ENCODE measurements around the gene HOXA5.

The HOXA5 gene

DNA sequence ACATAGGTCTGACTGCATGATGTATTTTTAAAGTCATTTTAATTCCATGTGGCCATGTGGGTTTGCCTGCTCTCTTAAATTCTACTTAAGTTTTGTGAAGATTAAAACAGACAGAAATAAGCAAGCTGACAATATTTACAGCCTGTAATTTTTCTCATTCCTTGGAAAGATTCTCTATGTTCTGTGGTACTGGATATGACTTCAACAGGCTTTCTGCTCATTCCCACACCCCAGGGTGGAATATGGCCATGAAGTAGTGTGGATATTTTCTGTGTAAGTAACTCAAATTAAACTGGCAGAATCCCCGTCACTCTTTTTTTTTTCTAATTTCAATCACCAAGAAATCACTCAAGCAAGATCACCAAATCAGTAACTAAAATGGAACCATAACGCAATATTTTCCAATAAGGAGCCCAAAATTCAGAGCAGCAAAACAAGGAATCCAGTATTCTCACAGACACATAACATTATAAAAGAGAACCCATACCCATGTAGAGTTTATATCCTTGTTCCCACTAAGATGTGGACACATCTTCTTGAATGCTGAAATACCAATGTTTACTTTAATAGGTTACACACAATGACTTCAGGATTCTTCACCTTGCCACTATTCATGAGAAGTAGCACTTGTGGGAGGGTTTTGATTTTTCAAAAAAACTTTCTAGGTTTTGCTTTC, 5.7 kb downstream of the HOXA5 start:
- TF ChIP-seq ZNF8 (CRISPR knock-in tag; IDR thresholded peaks at IDR 0.05) (no peak), ISL1 (CRISPR knock-in tag; IDR thresholded peaks at IDR 0.05) (no peak), GLIS3 (CRISPR knock-in tag; IDR thresholded peaks at IDR 0.05) (no peak), ZNF70 (CRISPR knock-in tag; IDR thresholded peaks at IDR 0.05) (no peak), BACH2 (CRISPR knock-in tag; IDR thresholded peaks at IDR 0.05; ENCODE audit: borderline replicate concordance) (no peak), ESRRG (CRISPR knock-in tag; IDR thresholded peaks at IDR 0.05) (no peak), ZFP3 (CRISPR knock-in tag; IDR thresholded peaks at IDR 0.05) (no peak)
- TF ChIP-seq, protein P1, sequence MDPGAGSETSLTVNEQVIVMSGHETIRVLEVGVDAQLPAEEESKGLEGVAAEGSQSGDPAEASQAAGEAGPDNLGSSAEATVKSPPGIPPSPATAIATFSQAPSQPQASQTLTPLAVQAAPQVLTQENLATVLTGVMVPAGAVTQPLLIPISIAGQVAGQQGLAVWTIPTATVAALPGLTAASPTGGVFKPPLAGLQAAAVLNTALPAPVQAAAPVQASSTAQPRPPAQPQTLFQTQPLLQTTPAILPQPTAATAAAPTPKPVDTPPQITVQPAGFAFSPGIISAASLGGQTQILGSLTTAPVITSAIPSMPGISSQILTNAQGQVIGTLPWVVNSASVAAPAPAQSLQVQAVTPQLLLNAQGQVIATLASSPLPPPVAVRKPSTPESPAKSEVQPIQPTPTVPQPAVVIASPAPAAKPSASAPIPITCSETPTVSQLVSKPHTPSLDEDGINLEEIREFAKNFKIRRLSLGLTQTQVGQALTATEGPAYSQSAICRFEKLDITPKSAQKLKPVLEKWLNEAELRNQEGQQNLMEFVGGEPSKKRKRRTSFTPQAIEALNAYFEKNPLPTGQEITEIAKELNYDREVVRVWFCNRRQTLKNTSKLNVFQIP (CRISPR knock-in tag; IDR thresholded peaks at IDR 0.05; ENCODE audit: borderline replicate concordance, low read depth) = no peak
- ATAC-seq = no peak

- ATAC-seq = no peak
These were observed 9.1 kb downstream of the HOXA5 start for GRCh38 chr7:27134392-27134791.

DNA sequence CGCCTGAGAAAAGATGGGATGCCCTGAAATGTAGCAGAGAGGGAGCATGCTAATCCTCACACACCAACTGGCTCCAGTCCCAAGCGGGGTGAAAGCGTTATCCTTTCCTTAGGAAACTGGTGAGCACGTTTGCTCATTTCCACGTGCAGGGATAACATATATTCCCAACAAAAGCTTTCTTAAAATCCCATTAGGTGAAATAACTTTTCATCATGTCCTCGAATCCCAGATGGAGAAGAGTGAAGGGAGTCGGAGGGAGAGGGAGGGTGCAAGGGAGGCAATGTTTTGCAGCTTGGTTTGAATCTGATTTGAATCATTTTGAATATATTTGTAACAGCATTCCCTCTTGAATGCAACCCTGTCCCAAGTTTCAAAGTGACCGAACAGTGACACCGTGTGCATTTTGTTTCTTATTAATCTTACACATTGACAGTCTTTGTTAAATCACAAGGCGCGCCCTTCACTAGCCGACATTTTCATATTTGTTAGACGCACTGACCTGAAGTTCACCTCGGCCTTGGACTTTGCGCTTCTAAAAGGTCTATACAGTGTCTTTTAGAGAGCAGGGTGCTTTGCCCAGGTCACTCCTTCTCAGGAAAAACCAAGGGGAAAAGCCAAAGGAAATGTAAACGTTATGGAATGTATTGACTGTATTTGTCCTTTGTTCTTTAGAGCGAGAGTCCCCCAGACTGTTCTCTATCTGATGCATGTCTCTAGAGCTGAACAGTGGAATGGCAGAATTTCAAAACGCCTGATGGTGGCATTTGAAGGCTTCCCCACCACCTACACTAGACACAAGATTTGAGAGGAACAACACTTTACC, 9.9 kb downstream of the HOXA5 start:
- no peak for ATAC-seq
- no peak for TF ChIP-seq ZNF70 (CRISPR knock-in tag; IDR thresholded peaks at IDR 0.05)
- no peak for TF ChIP-seq PPARA (CRISPR knock-in tag; IDR thresholded peaks at IDR 0.05; ENCODE audit: borderline replicate concordance)
- no peak for TF ChIP-seq CREB5 (CRISPR knock-in tag; IDR thresholded peaks at IDR 0.05; ENCODE audit: low read depth)
- no peak for TF ChIP-seq ZNF8 (CRISPR knock-in tag; IDR thresholded peaks at IDR 0.05)
- TF ChIP-seq, protein P2, sequence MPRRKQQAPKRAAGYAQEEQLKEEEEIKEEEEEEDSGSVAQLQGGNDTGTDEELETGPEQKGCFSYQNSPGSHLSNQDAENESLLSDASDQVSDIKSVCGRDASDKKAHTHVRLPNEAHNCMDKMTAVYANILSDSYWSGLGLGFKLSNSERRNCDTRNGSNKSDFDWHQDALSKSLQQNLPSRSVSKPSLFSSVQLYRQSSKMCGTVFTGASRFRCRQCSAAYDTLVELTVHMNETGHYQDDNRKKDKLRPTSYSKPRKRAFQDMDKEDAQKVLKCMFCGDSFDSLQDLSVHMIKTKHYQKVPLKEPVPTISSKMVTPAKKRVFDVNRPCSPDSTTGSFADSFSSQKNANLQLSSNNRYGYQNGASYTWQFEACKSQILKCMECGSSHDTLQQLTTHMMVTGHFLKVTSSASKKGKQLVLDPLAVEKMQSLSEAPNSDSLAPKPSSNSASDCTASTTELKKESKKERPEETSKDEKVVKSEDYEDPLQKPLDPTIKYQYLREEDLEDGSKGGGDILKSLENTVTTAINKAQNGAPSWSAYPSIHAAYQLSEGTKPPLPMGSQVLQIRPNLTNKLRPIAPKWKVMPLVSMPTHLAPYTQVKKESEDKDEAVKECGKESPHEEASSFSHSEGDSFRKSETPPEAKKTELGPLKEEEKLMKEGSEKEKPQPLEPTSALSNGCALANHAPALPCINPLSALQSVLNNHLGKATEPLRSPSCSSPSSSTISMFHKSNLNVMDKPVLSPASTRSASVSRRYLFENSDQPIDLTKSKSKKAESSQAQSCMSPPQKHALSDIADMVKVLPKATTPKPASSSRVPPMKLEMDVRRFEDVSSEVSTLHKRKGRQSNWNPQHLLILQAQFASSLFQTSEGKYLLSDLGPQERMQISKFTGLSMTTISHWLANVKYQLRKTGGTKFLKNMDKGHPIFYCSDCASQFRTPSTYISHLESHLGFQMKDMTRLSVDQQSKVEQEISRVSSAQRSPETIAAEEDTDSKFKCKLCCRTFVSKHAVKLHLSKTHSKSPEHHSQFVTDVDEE (CRISPR knock-in tag; IDR thresholded peaks at IDR 0.05) = no peak
- TF ChIP-seq GLIS3 (CRISPR knock-in tag; IDR thresholded peaks at IDR 0.05) = no peak
- no peak for TF ChIP-seq CSRNP3 (CRISPR knock-in tag; IDR thresholded peaks at IDR 0.05)
- no peak for TF ChIP-seq RARB (CRISPR knock-in tag; IDR thresholded peaks at IDR 0.05)

More at GRCh38 chr7:27134392-27134791, 9.1 kb downstream of the HOXA5 start:
- TF ChIP-seq RARB (CRISPR knock-in tag; IDR thresholded peaks at IDR 0.05) (no peak), OSR1 (CRISPR knock-in tag; IDR thresholded peaks at IDR 0.05) (no peak), GLIS3 (CRISPR knock-in tag; IDR thresholded peaks at IDR 0.05) (no peak), ZNF565 (CRISPR knock-in tag; conservative IDR thresholded peaks at IDR 0.05; ENCODE audit: low read depth) (no peak), ZFP30 (CRISPR knock-in tag; IDR thresholded peaks at IDR 0.05) (no peak), ZNF70 (CRISPR knock-in tag; IDR thresholded peaks at IDR 0.05) (no peak), TOX (CRISPR knock-in tag; IDR thresholded peaks at IDR 0.05; ENCODE audit: borderline replicate concordance) (no peak), ESRRG (CRISPR knock-in tag; IDR thresholded peaks at IDR 0.05) (no peak), CSDC2 (CRISPR knock-in tag; IDR thresholded peaks at IDR 0.05) (no peak)
- TF ChIP-seq, protein P2 (CRISPR knock-in tag; IDR thresholded peaks at IDR 0.05) = no peak
